ENCODE measurements around the gene OPA3.

OPA3 gene

DNA sequence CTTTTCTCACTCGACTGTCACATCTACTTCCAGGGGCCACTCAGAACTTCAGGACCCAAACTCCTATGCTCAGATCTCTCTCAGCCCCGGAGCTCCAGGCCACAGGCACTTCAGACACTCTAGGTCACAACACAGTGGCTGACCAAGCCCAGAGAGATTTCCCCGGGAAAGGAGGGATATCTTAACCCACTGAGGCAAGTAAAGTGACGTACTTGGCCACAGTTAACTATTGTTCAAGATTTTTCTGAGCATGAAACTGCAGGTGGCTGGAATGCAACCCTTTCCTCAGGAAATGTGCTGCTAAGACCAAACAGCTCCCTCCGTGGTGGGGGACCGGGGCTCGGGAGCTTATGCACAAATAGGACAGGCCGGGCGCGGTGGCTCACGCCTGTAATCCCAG, 23.9 kb downstream of the OPA3 start:
- no peak for FAIRE-seq

DNA sequence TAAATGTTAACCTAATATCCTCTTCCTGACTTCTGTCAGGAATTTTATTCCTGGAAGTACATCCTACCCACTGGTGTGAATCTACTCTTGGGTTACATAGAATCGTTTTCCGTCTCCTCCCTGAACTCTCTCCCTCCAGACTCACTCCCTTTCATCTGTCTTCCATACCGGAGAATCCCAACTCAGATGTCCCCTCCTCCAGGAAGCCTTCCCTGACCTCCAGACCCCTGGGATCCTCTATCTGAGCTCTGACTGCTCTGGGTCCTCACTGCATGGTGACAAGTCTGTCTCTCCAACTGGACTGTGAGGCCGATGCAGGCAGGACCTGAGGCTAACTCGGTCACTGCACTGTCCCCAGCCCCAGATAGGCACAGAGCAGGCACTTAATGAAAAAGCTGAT, 24.6 kb downstream of the OPA3 start:
- no peak for FAIRE-seq

DNA sequence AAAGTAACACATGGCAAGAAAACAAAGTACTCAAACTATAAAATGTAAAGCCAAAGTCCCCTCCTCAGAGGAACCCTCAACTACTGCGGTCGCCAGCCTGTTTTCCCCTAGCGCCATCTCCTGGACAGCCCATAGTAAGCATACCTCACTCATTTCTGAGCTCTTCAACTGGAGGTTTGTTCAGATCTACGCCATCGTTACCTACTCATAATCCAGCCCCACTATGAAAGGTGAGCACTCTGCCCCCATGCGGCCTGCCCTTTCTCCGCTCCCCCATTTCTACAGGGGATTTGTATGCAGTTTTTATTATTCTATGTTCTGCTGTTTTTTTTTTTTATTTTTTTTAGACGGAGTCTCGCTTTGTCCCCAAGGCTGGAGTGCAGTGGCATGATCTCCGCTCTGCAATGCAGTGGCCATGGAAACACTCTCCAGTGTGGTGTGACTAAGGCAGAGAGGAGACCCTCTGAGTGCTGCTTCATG, 26.2 kb downstream of the OPA3 start:
- peak; percentile 97 for FAIRE-seq

DNA sequence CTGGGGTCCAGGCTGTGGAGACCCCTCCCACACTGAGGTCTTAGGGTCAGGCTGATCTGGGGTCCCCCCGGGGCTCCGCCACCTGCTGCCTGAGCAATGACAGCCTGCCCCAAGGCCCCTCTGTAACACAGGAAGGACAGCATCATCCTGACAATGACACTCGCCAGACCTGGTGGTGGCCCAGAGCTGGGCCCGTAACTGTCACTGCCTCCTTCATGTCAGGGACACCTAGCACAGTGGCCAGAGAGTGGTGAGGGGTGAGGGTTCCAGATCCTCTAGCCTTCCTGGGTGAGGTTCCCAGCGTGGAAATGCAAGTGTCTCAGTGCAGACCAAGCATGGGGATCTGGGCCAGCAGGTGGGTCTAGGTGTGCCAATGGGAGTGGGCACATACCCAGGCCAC, 27.8 kb downstream of the OPA3 start:
- FAIRE-seq: no peak

DNA sequence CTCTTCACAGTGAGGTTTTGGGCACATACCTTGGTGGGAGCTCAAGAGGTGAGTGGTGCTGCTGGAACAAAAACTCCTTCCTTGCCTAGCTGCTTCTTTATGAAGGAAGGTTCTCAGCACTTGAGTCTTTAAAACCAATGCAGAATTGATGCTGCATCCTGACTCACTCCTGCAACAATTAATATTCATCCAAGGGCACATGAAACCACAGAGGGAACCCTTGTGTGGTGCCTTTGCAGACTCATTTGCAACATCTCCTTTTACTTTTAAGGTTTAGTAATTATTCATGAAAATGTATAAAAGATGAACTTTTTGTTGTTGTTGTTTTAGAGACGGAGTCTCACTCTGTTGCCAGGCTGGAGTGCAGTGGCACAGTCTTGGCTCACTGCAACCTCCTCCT, 30.1 kb downstream of the OPA3 start:
- FAIRE-seq: no peak

DNA sequence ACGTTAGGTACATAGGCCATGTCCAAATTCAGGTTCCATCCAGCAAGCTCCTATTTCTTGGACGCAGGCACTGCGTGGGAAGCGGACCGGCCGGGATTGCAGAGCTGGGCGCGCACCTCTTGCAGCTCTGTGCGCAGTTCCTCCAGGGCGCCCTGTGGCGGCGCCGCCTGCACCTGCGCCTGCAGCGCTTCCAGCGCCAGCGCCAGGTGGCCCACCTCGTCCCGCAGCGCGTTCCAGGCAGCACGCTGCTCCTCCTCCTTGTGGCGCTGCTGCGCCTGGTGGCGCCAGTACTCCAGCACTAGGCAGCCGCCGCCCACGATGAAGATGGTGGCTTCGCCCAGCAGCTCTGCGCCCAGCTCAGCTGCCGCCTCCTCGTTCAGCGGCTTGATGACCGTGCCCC, 31.1 kb downstream of the OPA3 start:
- no peak for FAIRE-seq

DNA sequence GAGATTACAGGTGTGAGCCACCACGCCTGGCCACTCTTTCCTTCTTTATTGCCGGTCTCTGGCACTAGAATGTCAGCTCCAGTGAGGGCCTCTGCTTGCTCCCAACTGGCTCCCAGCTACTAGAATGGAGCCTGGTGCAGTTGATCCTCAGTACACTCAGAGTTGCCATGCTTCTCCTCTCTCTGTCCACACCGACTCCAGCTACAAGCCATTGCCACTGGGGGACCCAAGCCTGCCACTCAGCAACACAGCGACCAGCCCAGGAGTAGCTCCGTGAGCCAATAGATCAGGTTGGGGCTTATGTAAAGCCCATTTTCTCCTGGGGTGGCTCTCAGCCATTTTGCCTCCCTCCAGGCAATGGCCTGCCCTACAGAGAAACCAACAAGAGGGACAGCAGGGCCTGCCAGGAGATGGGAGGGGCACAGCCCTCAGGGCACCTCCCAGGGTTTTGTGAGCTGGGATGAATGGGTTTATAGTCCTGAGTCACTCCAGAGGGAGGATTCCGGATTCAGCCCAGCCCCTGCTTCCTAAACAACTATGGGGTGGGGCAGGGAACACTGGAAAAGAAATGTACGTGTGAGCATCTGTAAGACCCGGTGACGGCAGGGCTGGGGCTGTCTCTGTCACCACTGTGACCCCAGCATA, 36.5 kb downstream of the OPA3 start:
- FAIRE-seq: no peak

DNA sequence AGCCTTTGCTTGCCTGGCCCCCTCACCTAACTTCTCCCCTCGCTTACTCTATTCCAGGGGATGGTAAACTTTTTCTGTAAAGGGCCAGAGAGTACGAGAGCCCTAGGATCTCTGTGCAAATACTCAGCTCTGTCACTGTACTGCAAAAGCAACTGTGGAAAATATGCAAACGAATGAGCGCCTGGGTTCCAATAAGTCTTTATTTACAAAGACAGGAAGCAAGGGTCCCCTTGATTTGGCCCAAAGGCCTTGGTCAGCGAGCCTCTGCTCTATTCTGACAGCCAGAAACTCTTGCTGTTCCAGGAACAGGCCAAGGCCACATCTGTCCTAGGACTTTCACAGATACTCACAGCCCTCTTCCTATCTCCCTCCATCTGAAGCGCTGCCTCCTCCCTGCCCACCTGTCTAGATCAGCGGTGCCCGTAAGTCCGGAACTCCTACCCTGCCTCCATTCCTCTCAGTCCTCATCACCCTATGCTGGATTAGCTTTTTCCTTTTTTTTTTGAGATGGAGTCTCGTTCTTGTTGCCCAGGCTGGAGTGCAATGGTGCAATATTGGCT, 37.3 kb downstream of the OPA3 start:
- FAIRE-seq: no peak

DNA sequence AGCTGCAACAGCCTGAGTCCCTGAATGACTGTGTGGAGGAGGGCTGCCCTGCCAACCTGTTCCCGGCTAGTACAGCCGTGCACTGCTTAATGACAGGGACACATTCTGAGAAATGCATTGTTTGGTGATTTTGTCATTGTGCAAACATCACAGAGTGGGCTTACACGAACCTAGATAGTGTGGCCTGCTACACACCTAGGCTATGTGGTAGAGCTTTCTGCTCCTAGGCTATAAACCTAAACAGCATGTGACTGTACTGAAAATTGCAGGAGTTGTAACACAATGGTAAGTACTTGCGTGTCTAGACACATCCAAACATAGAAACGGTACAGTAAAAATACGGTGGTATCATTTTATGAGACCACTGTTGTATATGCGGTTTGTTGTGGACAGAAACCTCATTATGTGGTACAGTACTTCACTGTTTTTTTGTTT, 42.4 kb downstream of the OPA3 start:
- FAIRE-seq: no peak

DNA sequence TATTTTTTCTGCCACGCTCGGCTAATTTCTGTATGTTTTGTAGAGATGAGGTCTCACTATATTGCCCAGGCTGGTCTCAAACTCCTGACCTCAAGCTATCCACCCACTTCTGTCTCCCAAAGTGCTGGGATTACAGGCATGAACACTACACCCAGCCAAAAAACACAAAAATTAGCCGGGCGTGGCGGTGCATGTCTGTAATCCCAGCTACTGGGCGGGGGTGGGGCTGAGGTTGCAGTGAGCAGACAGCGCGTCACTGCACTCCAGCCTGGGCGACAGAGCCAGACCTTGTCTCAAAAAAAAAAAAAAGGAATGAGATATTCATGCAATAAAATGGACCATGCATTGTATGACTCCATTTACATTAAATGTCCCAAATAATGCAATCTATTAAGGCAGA, 45.1 kb downstream of the OPA3 start:
- no peak for FAIRE-seq

DNA sequence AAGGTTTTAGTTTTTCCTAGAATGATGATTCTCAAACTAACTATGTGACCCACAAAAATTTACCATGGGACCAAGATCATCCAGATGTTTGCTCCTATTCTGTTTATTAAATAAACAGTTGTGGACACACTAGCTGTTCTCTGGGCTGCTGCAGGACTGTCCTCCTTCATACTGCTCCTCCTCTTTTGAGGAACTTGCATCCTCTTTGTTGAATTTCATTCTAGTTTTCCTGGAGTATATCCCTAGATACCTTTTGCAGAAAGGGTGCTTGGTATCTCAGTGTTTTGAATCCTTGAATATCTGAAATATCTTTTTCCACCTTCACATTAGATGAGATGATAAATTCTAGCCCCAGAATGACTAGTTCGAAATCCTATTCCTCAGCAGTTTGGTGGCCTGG, 53.3 kb downstream of the OPA3 start:
- FAIRE-seq: no peak

DNA sequence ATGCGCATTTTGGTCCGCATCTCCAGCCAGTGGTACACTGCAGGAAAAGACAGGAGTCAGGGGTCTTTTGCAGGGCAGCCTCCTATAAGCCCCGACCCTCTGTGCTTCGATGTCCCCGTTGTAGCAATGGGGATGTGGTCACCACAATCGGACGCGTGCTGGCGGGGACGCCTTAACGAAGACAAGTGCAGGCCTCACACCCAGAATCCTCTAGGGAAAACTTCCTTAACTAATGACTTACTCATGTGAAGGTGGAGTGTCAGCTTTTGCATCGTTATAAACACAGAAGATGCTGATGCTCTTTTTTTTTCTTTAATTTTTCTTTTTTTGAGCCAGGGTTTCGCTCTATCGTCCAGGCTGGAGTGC, 55.2 kb downstream of the OPA3 start:
- no peak for FAIRE-seq

DNA sequence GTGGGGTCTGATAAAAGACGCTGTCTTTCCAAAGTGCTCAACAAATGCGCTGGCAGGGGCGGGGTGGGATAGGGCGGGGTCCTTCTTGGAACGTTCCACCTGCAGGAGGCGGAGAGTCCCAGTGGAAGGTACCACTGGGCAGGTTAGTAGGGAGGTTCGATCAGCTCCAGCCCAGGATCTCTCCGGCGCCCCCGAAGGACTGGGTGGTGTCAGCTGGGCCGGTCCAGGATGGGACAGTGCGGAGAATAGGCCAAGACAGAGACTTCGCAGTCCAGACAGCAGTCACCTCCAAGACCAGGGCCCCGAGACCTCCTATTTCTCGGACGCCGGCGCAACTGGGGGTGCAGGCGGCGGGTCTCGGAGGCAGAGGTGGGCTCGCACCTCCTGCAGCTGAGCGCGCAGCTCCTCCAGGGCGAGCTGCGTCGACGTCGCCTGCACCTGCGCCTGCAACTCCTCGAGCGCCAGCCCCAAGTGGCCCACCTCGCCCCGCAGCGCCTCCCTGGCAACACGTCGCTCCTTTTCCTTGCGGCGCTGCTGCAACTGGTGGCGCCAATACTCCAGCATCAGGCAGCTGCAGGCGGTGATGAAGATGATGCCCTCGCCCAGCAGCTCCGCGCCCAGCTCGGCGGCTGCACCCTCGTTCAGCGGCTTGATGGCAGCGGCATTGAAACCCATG, 55.7 kb downstream of the OPA3 start:
- no peak for FAIRE-seq

DNA sequence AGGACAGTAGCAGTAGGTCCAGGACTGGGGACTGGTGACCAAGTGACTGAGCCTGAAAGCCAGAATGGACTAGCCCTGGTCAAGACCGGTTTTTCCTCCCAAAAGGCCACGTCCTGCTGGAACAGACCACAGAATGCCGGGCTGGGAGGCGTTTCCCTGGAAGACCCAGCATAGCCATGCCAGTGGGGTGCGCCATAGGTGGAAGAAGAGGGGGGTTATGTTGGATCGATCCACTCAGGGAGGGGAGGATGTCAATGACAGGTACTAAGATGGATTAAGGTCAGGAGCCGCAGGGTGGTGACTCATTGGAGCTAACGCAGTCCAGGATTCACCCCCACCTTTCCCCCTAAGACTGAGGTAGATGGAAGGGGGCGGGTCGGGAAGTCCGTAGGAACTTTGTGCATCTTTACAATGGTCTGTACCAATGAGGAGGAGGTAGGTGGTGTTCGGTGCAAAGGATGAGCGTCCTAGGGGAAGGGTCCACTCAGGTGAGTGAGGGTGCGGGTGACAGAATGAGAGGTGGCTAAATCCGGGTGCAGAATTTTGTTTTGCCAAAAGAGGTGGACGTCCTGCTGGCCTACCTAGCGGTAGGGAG, 56.4 kb downstream of the OPA3 start:
- no peak for FAIRE-seq

DNA sequence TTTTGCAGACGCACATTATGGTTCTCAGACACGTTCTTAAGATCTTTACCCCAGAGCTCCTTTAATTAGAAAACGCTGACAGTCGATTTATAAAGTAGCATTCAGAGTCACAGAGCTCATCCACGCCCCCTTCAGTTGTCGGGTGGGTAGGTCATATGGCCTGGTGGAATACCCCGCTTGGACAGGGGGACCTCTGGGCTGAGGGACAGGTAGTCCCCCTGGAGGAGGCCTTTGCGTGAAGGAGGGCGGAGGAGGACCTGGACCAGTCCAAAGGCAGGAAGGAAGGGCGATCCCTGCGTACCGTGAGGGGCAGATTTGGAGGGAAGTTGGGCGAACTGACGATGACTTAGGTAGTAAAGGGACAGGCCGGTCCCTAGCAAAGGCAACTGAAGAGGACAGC, 56.9 kb downstream of the OPA3 start:
- FAIRE-seq: no peak

DNA sequence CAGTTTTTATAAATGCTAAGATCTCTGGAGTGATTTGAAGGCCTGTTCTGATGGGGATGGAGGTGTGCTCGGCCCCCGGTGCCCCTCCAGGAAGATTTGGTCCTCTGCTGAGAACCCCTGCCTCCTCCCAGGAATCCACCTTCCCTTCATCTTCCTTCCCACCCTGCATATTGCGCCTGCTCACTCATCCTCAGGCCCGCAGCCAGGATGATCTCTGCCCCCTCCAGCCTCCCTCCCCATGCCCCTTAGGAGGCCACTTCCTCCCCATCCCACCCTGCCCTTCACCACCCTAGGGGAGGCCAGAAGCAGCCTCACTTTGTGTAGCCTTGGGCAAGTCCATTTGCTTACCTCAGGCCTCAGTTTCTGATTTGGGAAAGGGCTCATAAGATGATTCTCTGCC, 57.6 kb downstream of the OPA3 start:
- no peak for FAIRE-seq

DNA sequence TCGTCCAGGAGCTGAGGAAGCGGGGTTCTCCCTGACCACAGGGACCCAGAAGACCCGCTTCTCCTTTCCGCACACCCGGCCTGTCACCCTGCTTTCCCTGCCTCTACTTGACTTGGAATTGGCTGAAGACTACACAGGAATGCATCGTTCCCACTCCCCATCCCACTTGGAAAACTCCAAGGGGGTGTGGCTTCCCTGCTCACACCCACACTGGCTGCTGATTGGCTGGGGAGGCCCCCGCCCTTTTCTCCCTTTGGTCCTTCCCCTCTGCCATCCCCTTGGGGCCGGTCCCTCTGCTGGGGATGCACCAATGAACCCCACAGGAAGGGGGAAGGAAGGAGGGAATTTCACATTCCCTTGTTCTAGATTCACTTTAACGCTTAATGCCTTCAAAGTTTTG, 58.5 kb downstream of the OPA3 start:
- peak; percentile 88 for FAIRE-seq

DNA sequence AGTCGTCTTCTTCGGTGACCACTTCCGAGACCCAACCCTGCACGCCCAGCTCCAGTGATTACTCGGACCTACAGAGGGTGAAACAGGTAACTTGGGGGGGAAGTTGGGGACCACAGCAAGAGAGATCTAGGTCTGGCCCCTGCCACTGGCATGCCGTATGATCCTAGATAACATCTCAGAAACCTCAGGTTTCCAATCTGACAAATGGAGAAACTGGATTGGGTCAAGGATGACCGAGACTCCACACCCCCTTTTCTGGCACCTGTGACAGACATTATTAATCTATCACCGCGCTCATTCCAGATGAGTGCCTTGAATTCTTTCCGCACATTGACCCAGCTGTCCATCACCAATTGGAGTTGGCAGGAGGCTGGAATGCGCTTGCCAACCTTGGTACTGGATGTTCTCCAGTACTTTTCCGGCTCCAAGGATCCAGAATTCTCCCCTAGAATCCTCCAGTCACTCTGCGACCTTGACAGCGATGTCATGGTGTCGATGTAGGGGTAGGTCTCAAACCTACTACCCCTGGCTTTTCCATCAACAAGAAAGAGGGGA, 60.0 kb downstream of the OPA3 start:
- FAIRE-seq: no peak

DNA sequence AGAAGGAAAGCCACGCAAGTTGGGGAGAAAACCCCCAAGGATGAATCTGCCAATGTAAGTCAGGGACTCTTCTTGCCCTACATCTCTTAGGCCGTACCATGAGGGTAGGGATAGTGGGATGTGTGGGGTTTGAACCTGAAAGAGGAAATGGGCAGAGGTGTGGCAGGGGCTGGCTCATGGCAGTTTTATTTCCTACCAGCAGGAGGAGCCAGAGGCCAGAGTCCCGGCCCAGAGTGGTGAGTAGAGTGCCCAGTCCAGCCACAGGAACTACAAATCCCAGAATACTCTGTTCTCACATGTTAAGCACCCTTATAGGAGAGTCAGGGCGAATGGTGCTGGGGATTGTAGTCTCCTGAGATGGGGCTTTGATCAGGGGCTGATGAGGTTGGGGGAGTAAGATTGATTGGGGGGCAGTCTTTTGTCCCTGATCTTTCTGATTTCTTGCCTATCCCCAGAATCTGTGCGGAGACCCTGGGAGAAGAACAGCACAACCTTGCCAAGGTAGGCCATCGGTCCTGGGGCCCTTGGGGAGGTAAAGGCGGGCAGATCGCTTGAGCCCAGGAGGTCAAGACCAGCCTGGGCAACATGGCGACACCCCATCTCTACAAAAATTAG, 60.9 kb downstream of the OPA3 start:
- FAIRE-seq: peak; percentile 95

DNA sequence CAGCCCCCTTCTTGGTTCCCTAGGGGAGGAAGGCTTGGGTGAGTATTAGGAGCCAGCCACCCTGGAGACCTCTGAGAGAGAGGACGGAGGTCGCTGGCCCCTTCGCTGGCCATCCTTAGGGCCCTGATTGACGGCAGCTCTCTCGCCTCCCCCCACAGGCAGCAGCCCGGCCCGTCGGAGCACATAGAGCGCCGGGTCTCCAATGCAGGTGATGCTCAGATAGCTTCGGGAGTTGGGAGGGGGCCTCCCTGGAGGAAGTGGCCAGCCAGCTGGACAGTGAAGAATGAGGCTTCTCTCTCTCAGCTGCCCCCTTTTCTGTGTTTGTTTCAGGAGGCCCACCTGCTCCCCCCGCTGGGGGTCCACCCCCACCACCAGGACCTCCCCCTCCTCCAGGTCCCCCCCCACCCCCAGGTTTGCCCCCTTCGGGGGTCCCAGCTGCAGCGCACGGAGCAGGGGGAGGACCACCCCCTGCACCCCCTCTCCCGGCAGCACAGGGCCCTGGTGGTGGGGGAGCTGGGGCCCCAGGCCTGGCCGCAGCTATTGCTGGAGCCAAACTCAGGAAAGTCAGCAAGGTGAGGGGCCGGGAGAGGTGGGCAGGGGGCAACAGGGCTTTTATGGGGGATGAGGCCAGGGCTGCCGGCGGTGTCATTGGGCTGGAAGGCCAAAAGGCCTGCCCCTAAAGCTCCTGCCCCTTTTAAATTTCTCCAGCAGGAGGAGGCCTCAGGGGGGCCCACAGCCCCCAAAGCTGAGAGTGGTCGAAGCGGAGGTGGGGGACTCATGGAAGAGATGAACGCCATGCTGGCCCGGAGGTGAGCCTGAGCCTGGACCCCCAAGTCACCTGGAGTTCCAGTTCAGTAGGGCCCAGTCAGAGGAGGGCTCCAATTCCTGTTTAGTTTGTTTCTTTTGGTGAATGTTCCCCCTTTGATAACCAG, 62.3 kb downstream of the OPA3 start:
- no peak for FAIRE-seq

DNA sequence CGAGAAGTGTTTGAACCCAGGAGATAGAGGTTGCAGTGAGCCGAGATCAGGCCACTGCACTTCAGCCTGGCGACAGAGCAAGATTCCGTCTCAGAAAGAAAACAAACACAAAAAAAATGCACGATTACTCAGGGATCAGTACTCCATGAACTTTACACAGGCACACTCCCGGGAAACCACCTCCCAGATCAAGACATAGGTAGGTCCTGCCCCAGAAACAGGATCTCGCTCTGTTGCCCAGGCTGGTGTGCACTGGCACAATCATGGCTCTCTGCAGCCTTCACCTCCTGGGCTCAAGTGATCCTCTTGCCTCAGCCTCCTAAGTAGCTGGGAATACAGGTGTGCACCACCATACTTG, 66.2 kb downstream of the OPA3 start:
- FAIRE-seq: no peak

Measured in G401.6 (cell line).